COLO668 (cell line): ENCODE results near the gene TBL1Y.
"Not testable (repeated sequence)": the region's sequence is repeated elsewhere in the genome, so short reads cannot be mapped to it uniquely, and the experiment has no call there.

ENCODE experiments used
- DNase-seq: peaks from one replicate; lab custom pipeline; 2025; ENCODE audit not compliant: unreplicated experiment; lab: John Stamatoyannopoulos, UW

TBL1Y gene

GRCh38 chrY:6972271-6972887 lies 61.9 kb downstream of the TBL1Y start:
- DNase-seq = no peak

- DNase-seq = no peak
These were observed 64.5 kb downstream of the TBL1Y start for GRCh38 chrY:6974971-6975370.

- DNase-seq = no peak
These were observed 67.3 kb downstream of the TBL1Y start for GRCh38 chrY:6977783-6978182.

GRCh38 chrY:6983221-6983620 lies 72.7 kb downstream of the TBL1Y start:
- DNase-seq = no peak

GRCh38 chrY:6987811-6988210 lies 77.3 kb downstream of the TBL1Y start:
- DNase-seq = no peak

- DNase-seq = no peak
These were observed 79.6 kb downstream of the TBL1Y start for GRCh38 chrY:6989886-6990620.

- DNase-seq = no peak
These were observed 81.5 kb downstream of the TBL1Y start for GRCh38 chrY:6992041-6992440.

GRCh38 chrY:6995987-6996386 lies 85.5 kb downstream of the TBL1Y start:
- DNase-seq = no peak

- no peak for DNase-seq
These were observed 87.1 kb downstream of the TBL1Y start for GRCh38 chrY:6997503-6998066.

- DNase-seq = no peak
These were observed 89.4 kb downstream of the TBL1Y start for GRCh38 chrY:6999905-7000304.

- DNase-seq = no peak
These were observed 92.1 kb downstream of the TBL1Y start for GRCh38 chrY:7002581-7002980.

GRCh38 chrY:7007911-7008310 lies 97.4 kb downstream of the TBL1Y start:
- no peak for DNase-seq

GRCh38 chrY:7008578-7009355 lies 98.3 kb downstream of the TBL1Y start:
- no peak for DNase-seq

GRCh38 chrY:7013051-7013450 lies 102.6 kb downstream of the TBL1Y start:
- DNase-seq = no peak

- no peak for DNase-seq
These were observed 106.0 kb downstream of the TBL1Y start for GRCh38 chrY:7016521-7016920.

GRCh38 chrY:7017244-7018080 lies 107.0 kb downstream of the TBL1Y start:
- no peak for DNase-seq

GRCh38 chrY:7039037-7039436 lies 128.5 kb downstream of the TBL1Y start:
- DNase-seq = no peak

GRCh38 chrY:7040662-7041061 lies 130.2 kb downstream of the TBL1Y start:
- DNase-seq = no peak

GRCh38 chrY:7041983-7042382 lies 131.5 kb downstream of the TBL1Y start:
- DNase-seq = no peak

- not testable (repeated sequence) for DNase-seq
These were observed 142.0 kb downstream of the TBL1Y start for GRCh38 chrY:7052461-7052860.

- no peak for DNase-seq
These were observed 146.4 kb downstream of the TBL1Y start for GRCh38 chrY:7056886-7057285.
